GM23338 (cell line): Measurements from ENCODE around the gene CHST11. TPM values are rescaled to one million over a fixed set of nuclear protein-coding genes. Genes with fewer than 3 reads are reported as not detected.

ENCODE experiments used
- ATAC-seq: fragments of 200-7000 bp; cut with Tn5 transposase; 3 replicates; pipeline ENCODE4 v1.9.1; 2020
- DNase-seq: peaks from one replicate; pipeline ENCODE4 v3.0.0-alpha.2; 2015; ENCODE audit warnings: low spot score
- H2AFZ ChIP-seq: fragments of 200-600 bp; sonication (generic); 2 replicates; pipeline ENCODE4 v1.8.0; 2016; ENCODE audit warnings: antibody characterized with exemption, mild to moderate bottlenecking, moderate library complexity
- H3F3A ChIP-seq: fragments of 200-600 bp; sonication (generic); replicated peaks from 2 replicates; pipeline ENCODE4 v1.8.0; 2017; ENCODE audit warnings: antibody characterized with exemption, mixed run types, low read depth
- H3K27ac ChIP-seq: fragments of 200-600 bp; sonication (generic); 2 replicates; pipeline ENCODE4 v1.6.1; 2016; ENCODE audit warnings: low read depth
- H3K27me3 ChIP-seq: fragments of 200-600 bp; sonication (generic); 2 replicates; pipeline ENCODE4 v1.8.0; 2016; ENCODE audit warnings: mild to moderate bottlenecking, mixed run types, moderate library complexity; ENCODE audit not compliant: insufficient read depth
- H3K36me3 ChIP-seq: fragments of 200-600 bp; sonication (generic); 2 replicates; pipeline ENCODE4 v1.8.0; 2016; ENCODE audit warnings: mild to moderate bottlenecking; ENCODE audit not compliant: insufficient read depth
- H3K4me1 ChIP-seq: fragments of 200-600 bp; sonication (generic); 2 replicates; pipeline ENCODE4 v1.8.0; 2016; ENCODE audit warnings: mild to moderate bottlenecking, moderate library complexity; ENCODE audit not compliant: insufficient read depth
- H3K4me2 ChIP-seq: fragments of 200-600 bp; sonication (generic); 2 replicates; pipeline ENCODE4 v1.7.1; 2017; ENCODE audit warnings: mixed run types
- H3K4me3 ChIP-seq: fragments of 200-600 bp; sonication (generic); 2 replicates; pipeline ENCODE4 v1.6.1; 2016; ENCODE audit warnings: mixed run types
- H3K79me2 ChIP-seq: fragments of 200-600 bp; sonication (generic); replicated peaks from 2 replicates; pipeline ENCODE4 v1.8.0; 2017; ENCODE audit warnings: mild to moderate bottlenecking; ENCODE audit not compliant: insufficient read depth
- H3K9me2 ChIP-seq: fragments of 200-600 bp; sonication (generic); 2 replicates; pipeline ENCODE4 v1.8.0; 2017; ENCODE audit not compliant: insufficient read depth
- H4K20me1 ChIP-seq: fragments of 200-600 bp; sonication (generic); replicated peaks from 2 replicates; pipeline ENCODE4 v1.8.0; 2017; ENCODE audit warnings: mild to moderate bottlenecking; ENCODE audit not compliant: insufficient read depth
- H3K27ac Mint-ChIP-seq: 2 replicates; pipeline ENCODE4 v1.8.0; 2020; ENCODE audit warnings: inconsistent platforms, mild to moderate bottlenecking, moderate library complexity, mixed read lengths
- H3K27me3 Mint-ChIP-seq: 3 replicates; pipeline ENCODE4 v1.8.0; 2022; ENCODE audit warnings: low read depth, mild to moderate bottlenecking, moderate library complexity, mixed read lengths, inconsistent platforms; ENCODE audit not compliant: insufficient read depth, poor library complexity
- H3K36me3 Mint-ChIP-seq: 3 replicates; pipeline ENCODE4 v1.8.0; 2021; ENCODE audit warnings: low read depth, mild to moderate bottlenecking, inconsistent platforms, moderate library complexity, mixed read lengths
- H3K4me1 Mint-ChIP-seq: 3 replicates; pipeline ENCODE4 v1.8.0; 2020; ENCODE audit warnings: mild to moderate bottlenecking, inconsistent platforms, mixed read lengths
- H3K4me3 Mint-ChIP-seq: 3 replicates; pipeline ENCODE4 v1.8.0; 2021; ENCODE audit warnings: moderate library complexity, mild to moderate bottlenecking, inconsistent platforms, mixed read lengths
- H3K9me3 Mint-ChIP-seq: 3 replicates; pipeline ENCODE4 v1.8.0; 2020; ENCODE audit warnings: moderate library complexity, mild to moderate bottlenecking, inconsistent platforms, mixed read lengths
- CREB1 ChIP-seq: fragments of 250-450 bp; sonication (Bioruptor Pico); IDR thresholded peaks from 2 replicates; pipeline ENCODE4 v1.5.0; 2020; ENCODE audit warnings: low read depth, mild to moderate bottlenecking, moderate library complexity
- EZH2 ChIP-seq: fragments of 200-600 bp; sonication (generic); IDR thresholded peaks from one replicate; pipeline ENCODE4 v1.8.0; 2017; ENCODE audit warnings: antibody characterized with exemption, mild to moderate bottlenecking, low read depth; ENCODE audit not compliant: unreplicated experiment
- EZH2phosphoT487 ChIP-seq: fragments of 200-600 bp; sonication (generic); IDR thresholded peaks from one replicate; pipeline ENCODE4 v1.8.1; 2018; ENCODE audit warnings: antibody characterized with exemption; ENCODE audit not compliant: unreplicated experiment
- JUNB ChIP-seq: IDR thresholded peaks from one replicate; pipeline ENCODE4 v1.6.1; 2016; ENCODE audit warnings: antibody characterized with exemption; ENCODE audit not compliant: unreplicated experiment
- NANOG ChIP-seq: IDR thresholded peaks from 2 replicates; pipeline ENCODE4 v1.6.1; 2016; ENCODE audit warnings: antibody characterized with exemption, borderline replicate concordance
- POLR2AphosphoS5 ChIP-seq: IDR thresholded peaks from 2 replicates; pipeline ENCODE4 v1.6.1; 2016; ENCODE audit warnings: antibody characterized with exemption, low read depth
- ZNF114 ChIP-seq: fragments of 250-450 bp; sonication (Bioruptor Pico); IDR thresholded peaks from 2 replicates; pipeline ENCODE4 v1.5.0; 2020; ENCODE audit warnings: mild to moderate bottlenecking, moderate library complexity
- ZNF331 ChIP-seq: fragments of 250-450 bp; sonication (Bioruptor Pico); IDR thresholded peaks from 2 replicates; pipeline ENCODE4 v1.5.0; 2020; ENCODE audit warnings: low read depth, mild to moderate bottlenecking, moderate library complexity
- polyA plus RNA-seq: library from polyadenylated mRNA; unstranded; fragments of >200 nt; fragmentation: Nextera tagmentation; extraction: Ambion mirVana; gene quantifications from 2 replicates; pipeline ENCODE4 v1.2.1, GENCODE V29; 2016
- total RNA-seq: library from RNA; depleted of rRNA; stranded (reverse); fragments of >200 nt; shearing (Covaris generic); gene quantifications from 2 replicates; pipeline ENCODE4 v1.2.3, GENCODE V29; 2014
- TF ChIP-seq, protein P1 (sequence below), 2 experiments: fragments of 200-600 bp in 1 of 2; sonication (generic) in 1 of 2; conservative IDR thresholded peaks; 2 replicates each; pipeline versions ENCODE4 v1.5.1 to v1.6.1; 2016 to 2017; ENCODE audit warnings: antibody characterized with exemption in 2 of 2, low read depth in 2 of 2, mild to moderate bottlenecking in 2 of 2, moderate library complexity in 1 of 2
- TF ChIP-seq, protein P2 (sequence below): fragments of 250-450 bp; sonication (Bioruptor Pico); IDR thresholded peaks from 2 replicates; pipeline ENCODE4 v1.5.0; 2020; ENCODE audit warnings: mild to moderate bottlenecking, moderate library complexity
- TF ChIP-seq, protein P3 (sequence below): IDR thresholded peaks from one replicate; pipeline ENCODE4 v1.6.1; 2018; ENCODE audit warnings: antibody characterized with exemption; ENCODE audit not compliant: unreplicated experiment

The CHST11 gene
- total and polyA plus RNA-seq, 2 experiments from 2014 or later, result 7.7 to 25.7 TPM

DNA sequence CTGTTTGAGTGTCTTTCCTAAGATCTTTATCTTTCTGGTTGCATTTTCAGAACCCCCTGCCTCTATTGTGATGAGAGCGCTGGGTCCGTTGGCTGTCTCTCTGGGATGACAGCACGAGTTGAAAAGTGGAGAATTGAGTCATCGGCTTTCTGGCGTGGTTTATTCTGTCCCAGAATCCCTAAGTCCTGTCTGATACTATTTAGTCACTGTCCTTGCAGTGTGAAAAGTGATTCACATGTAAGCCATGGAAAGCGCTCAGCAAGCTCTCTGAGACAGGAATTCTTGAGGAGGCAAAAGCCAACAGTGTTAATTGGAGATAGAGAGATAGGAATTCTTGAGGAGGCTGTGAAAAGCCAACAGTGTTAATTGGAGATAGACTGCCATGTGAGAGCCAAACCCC lies 121.7 kb downstream of the CHST11 start:
- no peaks in the 10 kb centered on the region for H3K79me2 ChIP-seq
- H3K9me2 ChIP-seq, result no peaks in the 10 kb centered on the region
- Mint-ChIP-seq H3K4me3 (no peak overlapping the region), H3K9me3 (no peaks in the 10 kb centered on the region), H3K36me3 (peaks cover 3% of the 10 kb centered on the region; the same call in 2 of the 3 replicates), H3K27ac (no peak overlapping the region), H3K4me1 (peaks cover 15% of the 10 kb centered on the region), H3K27me3 (peaks cover 4% of the 10 kb centered on the region)
- H3K4me3 ChIP-seq, result no peak overlapping the region
- H4K20me1 ChIP-seq, result no peaks in the 10 kb centered on the region
- H2AFZ ChIP-seq, result no peak overlapping the region
- no peaks in the 10 kb centered on the region for H3K27me3 ChIP-seq
- DNase-seq (no peak), ATAC-seq (no peak)
- no peak for TF ChIP-seq NANOG
- TF ChIP-seq JUNB, result no peak
- TF ChIP-seq, protein P1, sequence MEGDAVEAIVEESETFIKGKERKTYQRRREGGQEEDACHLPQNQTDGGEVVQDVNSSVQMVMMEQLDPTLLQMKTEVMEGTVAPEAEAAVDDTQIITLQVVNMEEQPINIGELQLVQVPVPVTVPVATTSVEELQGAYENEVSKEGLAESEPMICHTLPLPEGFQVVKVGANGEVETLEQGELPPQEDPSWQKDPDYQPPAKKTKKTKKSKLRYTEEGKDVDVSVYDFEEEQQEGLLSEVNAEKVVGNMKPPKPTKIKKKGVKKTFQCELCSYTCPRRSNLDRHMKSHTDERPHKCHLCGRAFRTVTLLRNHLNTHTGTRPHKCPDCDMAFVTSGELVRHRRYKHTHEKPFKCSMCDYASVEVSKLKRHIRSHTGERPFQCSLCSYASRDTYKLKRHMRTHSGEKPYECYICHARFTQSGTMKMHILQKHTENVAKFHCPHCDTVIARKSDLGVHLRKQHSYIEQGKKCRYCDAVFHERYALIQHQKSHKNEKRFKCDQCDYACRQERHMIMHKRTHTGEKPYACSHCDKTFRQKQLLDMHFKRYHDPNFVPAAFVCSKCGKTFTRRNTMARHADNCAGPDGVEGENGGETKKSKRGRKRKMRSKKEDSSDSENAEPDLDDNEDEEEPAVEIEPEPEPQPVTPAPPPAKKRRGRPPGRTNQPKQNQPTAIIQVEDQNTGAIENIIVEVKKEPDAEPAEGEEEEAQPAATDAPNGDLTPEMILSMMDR (conservative IDR thresholded peaks at IDR 0.05; ENCODE audit: low read depth in 2 of 2), result no peak
- TF ChIP-seq, protein P2, sequence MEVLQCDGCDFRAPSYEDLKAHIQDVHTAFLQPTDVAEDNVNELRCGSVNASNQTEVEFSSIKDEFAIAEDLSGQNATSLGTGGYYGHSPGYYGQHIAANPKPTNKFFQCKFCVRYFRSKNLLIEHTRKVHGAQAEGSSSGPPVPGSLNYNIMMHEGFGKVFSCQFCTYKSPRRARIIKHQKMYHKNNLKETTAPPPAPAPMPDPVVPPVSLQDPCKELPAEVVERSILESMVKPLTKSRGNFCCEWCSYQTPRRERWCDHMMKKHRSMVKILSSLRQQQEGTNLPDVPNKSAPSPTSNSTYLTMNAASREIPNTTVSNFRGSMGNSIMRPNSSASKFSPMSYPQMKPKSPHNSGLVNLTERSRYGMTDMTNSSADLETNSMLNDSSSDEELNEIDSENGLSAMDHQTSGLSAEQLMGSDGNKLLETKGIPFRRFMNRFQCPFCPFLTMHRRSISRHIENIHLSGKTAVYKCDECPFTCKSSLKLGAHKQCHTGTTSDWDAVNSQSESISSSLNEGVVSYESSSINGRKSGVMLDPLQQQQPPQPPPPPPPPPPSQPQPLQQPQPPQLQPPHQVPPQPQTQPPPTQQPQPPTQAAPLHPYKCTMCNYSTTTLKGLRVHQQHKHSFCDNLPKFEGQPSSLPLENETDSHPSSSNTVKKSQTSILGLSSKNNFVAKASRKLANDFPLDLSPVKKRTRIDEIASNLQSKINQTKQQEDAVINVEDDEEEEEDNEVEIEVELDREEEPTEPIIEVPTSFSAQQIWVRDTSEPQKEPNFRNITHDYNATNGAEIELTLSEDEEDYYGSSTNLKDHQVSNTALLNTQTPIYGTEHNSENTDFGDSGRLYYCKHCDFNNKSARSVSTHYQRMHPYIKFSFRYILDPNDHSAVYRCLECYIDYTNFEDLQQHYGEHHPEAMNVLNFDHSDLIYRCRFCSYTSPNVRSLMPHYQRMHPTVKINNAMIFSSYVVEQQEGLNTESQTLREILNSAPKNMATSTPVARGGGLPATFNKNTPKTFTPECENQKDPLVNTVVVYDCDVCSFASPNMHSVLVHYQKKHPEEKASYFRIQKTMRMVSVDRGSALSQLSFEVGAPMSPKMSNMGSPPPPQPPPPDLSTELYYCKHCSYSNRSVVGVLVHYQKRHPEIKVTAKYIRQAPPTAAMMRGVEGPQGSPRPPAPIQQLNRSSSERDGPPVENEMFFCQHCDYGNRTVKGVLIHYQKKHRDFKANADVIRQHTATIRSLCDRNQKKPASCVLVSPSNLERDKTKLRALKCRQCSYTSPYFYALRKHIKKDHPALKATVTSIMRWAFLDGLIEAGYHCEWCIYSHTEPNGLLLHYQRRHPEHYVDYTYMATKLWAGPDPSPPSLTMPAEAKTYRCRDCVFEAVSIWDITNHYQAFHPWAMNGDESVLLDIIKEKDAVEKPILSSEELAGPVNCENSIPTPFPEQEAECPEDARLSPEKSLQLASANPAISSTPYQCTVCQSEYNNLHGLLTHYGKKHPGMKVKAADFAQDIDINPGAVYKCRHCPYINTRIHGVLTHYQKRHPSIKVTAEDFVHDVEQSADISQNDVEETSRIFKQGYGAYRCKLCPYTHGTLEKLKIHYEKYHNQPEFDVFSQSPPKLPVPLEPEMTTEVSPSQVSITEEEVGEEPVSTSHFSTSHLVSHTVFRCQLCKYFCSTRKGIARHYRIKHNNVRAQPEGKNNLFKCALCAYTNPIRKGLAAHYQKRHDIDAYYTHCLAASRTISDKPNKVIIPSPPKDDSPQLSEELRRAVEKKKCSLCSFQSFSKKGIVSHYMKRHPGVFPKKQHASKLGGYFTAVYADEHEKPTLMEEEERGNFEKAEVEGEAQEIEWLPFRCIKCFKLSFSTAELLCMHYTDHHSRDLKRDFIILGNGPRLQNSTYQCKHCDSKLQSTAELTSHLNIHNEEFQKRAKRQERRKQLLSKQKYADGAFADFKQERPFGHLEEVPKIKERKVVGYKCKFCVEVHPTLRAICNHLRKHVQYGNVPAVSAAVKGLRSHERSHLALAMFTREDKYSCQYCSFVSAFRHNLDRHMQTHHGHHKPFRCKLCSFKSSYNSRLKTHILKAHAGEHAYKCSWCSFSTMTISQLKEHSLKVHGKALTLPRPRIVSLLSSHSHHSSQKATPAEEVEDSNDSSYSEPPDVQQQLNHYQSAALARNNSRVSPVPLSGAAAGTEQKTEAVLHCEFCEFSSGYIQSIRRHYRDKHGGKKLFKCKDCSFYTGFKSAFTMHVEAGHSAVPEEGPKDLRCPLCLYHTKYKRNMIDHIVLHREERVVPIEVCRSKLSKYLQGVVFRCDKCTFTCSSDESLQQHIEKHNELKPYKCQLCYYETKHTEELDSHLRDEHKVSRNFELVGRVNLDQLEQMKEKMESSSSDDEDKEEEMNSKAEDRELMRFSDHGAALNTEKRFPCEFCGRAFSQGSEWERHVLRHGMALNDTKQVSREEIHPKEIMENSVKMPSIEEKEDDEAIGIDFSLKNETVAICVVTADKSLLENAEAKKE (CRISPR knock-in tag), result no peak
- TF ChIP-seq POLR2AphosphoS5, result no peak
- TF ChIP-seq ZNF114 (CRISPR knock-in tag), result no peak
- no peak for TF ChIP-seq ZNF331 (CRISPR knock-in tag)
- TF ChIP-seq, protein P3, sequence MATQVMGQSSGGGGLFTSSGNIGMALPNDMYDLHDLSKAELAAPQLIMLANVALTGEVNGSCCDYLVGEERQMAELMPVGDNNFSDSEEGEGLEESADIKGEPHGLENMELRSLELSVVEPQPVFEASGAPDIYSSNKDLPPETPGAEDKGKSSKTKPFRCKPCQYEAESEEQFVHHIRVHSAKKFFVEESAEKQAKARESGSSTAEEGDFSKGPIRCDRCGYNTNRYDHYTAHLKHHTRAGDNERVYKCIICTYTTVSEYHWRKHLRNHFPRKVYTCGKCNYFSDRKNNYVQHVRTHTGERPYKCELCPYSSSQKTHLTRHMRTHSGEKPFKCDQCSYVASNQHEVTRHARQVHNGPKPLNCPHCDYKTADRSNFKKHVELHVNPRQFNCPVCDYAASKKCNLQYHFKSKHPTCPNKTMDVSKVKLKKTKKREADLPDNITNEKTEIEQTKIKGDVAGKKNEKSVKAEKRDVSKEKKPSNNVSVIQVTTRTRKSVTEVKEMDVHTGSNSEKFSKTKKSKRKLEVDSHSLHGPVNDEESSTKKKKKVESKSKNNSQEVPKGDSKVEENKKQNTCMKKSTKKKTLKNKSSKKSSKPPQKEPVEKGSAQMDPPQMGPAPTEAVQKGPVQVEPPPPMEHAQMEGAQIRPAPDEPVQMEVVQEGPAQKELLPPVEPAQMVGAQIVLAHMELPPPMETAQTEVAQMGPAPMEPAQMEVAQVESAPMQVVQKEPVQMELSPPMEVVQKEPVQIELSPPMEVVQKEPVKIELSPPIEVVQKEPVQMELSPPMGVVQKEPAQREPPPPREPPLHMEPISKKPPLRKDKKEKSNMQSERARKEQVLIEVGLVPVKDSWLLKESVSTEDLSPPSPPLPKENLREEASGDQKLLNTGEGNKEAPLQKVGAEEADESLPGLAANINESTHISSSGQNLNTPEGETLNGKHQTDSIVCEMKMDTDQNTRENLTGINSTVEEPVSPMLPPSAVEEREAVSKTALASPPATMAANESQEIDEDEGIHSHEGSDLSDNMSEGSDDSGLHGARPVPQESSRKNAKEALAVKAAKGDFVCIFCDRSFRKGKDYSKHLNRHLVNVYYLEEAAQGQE, result no peak
- no peak for TF ChIP-seq EZH2phosphoT487
- no peak for TF ChIP-seq CREB1
- no peak for TF ChIP-seq EZH2
- H3K4me2 ChIP-seq, result no peak overlapping the region
- H3K27ac ChIP-seq, result no peak overlapping the region
- no peaks in the 10 kb centered on the region for H3K36me3 ChIP-seq
- H3K4me1 ChIP-seq, result peaks cover 3% of the 10 kb centered on the region; the same call in 1 of the 2 replicates
- H3F3A ChIP-seq, result no peaks in the 10 kb centered on the region
